Mesenchymal stem cell (in vitro differentiated cells and primary cell): ENCODE results near the gene FCRL1.

Source experiments
- DNase-seq: peaks from one replicate; pipeline ENCODE4 v3.0.0-alpha.2; 2013
- H2AFZ ChIP-seq: one replicate; pipeline ENCODE4 v1.6.1; 2013; ENCODE audit warnings: low read depth, mild to moderate bottlenecking, control low read depth, inconsistent platforms, low read length, moderate library complexity
- H2AK5ac ChIP-seq: 2 replicates; pipeline ENCODE4 v1.6.1; 2013; ENCODE audit warnings: low read length, moderate library complexity, mild to moderate bottlenecking, inconsistent platforms; ENCODE audit not compliant: severe bottlenecking
- H2BK120ac ChIP-seq: one replicate; pipeline ENCODE4 v1.6.1; 2013; ENCODE audit warnings: low read depth, mild to moderate bottlenecking, inconsistent platforms, low read length, moderate library complexity
- H2BK12ac ChIP-seq, 2 experiments: one replicate each; pipeline ENCODE4 v1.6.1; 2013; ENCODE audit warnings: inconsistent platforms in 2 of 2, low read length in 2 of 2, mild to moderate bottlenecking in 2 of 2, moderate library complexity in 2 of 2, control low read depth in 1 of 2
- H2BK15ac ChIP-seq: one replicate; pipeline ENCODE4 v1.6.1; 2013; ENCODE audit warnings: mild to moderate bottlenecking, low read depth, inconsistent platforms; ENCODE audit not compliant: poor library complexity, severe bottlenecking
- H2BK5ac ChIP-seq: 2 replicates; pipeline ENCODE4 v1.6.1; 2013; ENCODE audit warnings: low read depth, mild to moderate bottlenecking, low read length, control low read depth, inconsistent platforms; ENCODE audit not compliant: poor library complexity, severe bottlenecking
- H3K14ac ChIP-seq, 2 experiments: one replicate each; pipeline ENCODE4 v1.6.1; 2013; ENCODE audit warnings: inconsistent platforms in 2 of 2, low read length in 2 of 2, control low read depth in 1 of 2, mild to moderate bottlenecking in 1 of 2, moderate library complexity in 1 of 2
- H3K18ac ChIP-seq, 2 experiments: one replicate each; pipeline ENCODE4 v1.6.1; 2013; ENCODE audit warnings: inconsistent platforms in 2 of 2, low read length in 2 of 2, control low read depth in 1 of 2, low read depth in 1 of 2, mild to moderate bottlenecking in 1 of 2
- H3K23ac ChIP-seq, 2 experiments: one replicate each; pipeline ENCODE4 v1.6.1; 2013; ENCODE audit warnings: inconsistent platforms in 2 of 2, low read length in 2 of 2, mild to moderate bottlenecking in 2 of 2, moderate library complexity in 2 of 2, control low read depth in 1 of 2
- H3K27ac ChIP-seq: 2 replicates; pipeline ENCODE4 v1.5.1; 2013; ENCODE audit warnings: mild to moderate bottlenecking, moderate library complexity, low read length, control low read depth, inconsistent platforms; ENCODE audit not compliant: poor library complexity, severe bottlenecking
- H3K27me3 ChIP-seq, 2 experiments: 2 replicates each; pipeline versions ENCODE4 v1.6.1 to v1.7.0; 2013; ENCODE audit warnings: low read length in 2 of 2, mild to moderate bottlenecking in 2 of 2, moderate library complexity in 2 of 2, control low read depth in 1 of 2, inconsistent platforms in 1 of 2; ENCODE audit not compliant: control insufficient read depth in 1 of 2, insufficient read depth in 1 of 2
- H3K36me3 ChIP-seq, 2 experiments: 2 replicates each; pipeline versions ENCODE4 v1.6.1 to v1.7.0; 2013; ENCODE audit warnings: low read length in 2 of 2, control low read depth in 1 of 2, inconsistent platforms in 1 of 2, low read depth in 1 of 2, mild to moderate bottlenecking in 1 of 2; ENCODE audit not compliant: insufficient read depth in 2 of 2, control insufficient read depth in 1 of 2
- H3K4ac ChIP-seq, 2 experiments: one replicate each; pipeline ENCODE4 v1.6.1; 2013; ENCODE audit warnings: inconsistent platforms in 2 of 2, low read length in 2 of 2, mild to moderate bottlenecking in 2 of 2, moderate library complexity in 2 of 2, control low read depth in 1 of 2, low read depth in 1 of 2
- H3K4me1 ChIP-seq: 2 replicates; pipeline ENCODE4 v1.6.1; 2013; ENCODE audit warnings: low read depth, low read length, control low read depth; ENCODE audit not compliant: control insufficient read depth, insufficient read depth
- H3K4me2 ChIP-seq: 2 replicates; pipeline ENCODE4 v1.6.1; 2013; ENCODE audit warnings: low read length, mild to moderate bottlenecking, inconsistent platforms; ENCODE audit not compliant: poor library complexity, severe bottlenecking
- H3K4me3 ChIP-seq, 2 experiments: 2 replicates each; pipeline versions ENCODE4 v1.5.1 to v1.7.0; 2013; ENCODE audit warnings: low read length in 2 of 2, mild to moderate bottlenecking in 2 of 2, control low read depth in 1 of 2, low read depth in 1 of 2; ENCODE audit not compliant: insufficient read depth in 1 of 2
- H3K79me1 ChIP-seq: replicated peaks from 2 replicates; pipeline ENCODE4 v1.6.1; 2013; ENCODE audit warnings: mild to moderate bottlenecking, control low read depth, low read length, inconsistent platforms; ENCODE audit not compliant: poor library complexity, severe bottlenecking
- H3K9ac ChIP-seq: 2 replicates; pipeline ENCODE4 v1.7.0; 2013; ENCODE audit warnings: mild to moderate bottlenecking, low read length, moderate library complexity
- H3K9me3 ChIP-seq: 2 replicates; pipeline ENCODE4 v1.7.0; 2013; ENCODE audit warnings: mild to moderate bottlenecking, low read length; ENCODE audit not compliant: control insufficient read depth
- H4K8ac ChIP-seq: one replicate; pipeline ENCODE4 v1.6.1; 2013; ENCODE audit warnings: inconsistent platforms, mild to moderate bottlenecking, low read length, moderate library complexity
- H4K91ac ChIP-seq: one replicate; pipeline ENCODE4 v1.6.1; 2013; ENCODE audit warnings: mild to moderate bottlenecking, low read length, inconsistent platforms
- WGBS: methylation state at CpG from one replicate; pipeline ENCODE4 v1.1.7; 2013; ENCODE audit warnings: mixed read lengths; 5-methylcytosine and 5-hydroxymethylcytosine counted together

FCRL1 gene

DNA sequence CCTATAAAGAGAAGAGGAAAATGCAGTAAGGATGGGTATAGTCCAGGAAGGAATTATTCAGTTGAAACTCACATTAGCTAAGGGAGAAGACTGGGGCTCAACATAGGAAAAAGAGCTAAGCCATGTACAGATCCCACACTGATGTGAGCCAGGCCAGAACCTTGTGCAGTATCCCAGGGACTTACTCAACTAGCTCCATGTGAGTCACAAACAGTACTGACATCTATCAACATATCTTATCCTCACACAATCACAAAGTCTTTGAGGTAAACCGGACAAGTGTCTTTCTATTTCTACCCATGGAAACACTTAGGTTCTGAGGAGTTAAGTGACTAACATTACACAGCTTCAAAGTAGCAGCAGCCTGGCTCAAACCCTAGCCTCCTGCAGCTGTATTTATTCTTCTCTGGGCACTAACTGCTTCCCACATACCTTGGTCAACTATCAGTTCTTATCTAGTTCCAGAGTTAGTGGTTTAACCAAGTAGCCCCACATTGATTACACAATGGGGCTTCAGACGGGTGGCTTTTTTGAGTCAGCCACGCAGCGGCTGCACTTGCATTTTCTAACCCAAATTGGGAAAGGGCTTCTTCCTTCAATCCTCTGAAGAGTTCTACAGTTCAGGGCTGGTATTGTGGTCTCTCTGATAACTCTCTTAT is 12.2 kb upstream of the FCRL1 start:
- H3K79me1 ChIP-seq: no peaks in the 10 kb centered on the region
- no peak for DNase-seq
- H3K4me2 ChIP-seq: no peak overlapping the region
- H3K9me3 ChIP-seq: no peaks in the 10 kb centered on the region
- no peak overlapping the region for H4K8ac ChIP-seq
- H3K14ac ChIP-seq: no peak overlapping the region
- H3K27me3 ChIP-seq: peaks cover 0 to 8% of the 10 kb centered on the region in 2 experiments
- H4K91ac ChIP-seq: no peak overlapping the region
- no peak overlapping the region for H2BK15ac ChIP-seq
- H3K23ac ChIP-seq: no peak overlapping the region
- H3K36me3 ChIP-seq: no peaks in the 10 kb centered on the region
- no peak overlapping the region for H2BK5ac ChIP-seq
- H3K9ac ChIP-seq: no peak overlapping the region
- H3K18ac ChIP-seq: no peak overlapping the region
- WGBS: 88% methylated on average over 4 of the region's 4 CpGs
- H3K4ac ChIP-seq: no peak overlapping the region
- H2BK120ac ChIP-seq: no peak overlapping the region
- H2AK5ac ChIP-seq: no peak overlapping the region
- no peak overlapping the region for H2BK12ac ChIP-seq
- H2AFZ ChIP-seq: no peak overlapping the region
- H3K4me3 ChIP-seq: no peak overlapping the region
- no peaks in the 10 kb centered on the region for H3K4me1 ChIP-seq
- no peak overlapping the region for H3K27ac ChIP-seq

DNA sequence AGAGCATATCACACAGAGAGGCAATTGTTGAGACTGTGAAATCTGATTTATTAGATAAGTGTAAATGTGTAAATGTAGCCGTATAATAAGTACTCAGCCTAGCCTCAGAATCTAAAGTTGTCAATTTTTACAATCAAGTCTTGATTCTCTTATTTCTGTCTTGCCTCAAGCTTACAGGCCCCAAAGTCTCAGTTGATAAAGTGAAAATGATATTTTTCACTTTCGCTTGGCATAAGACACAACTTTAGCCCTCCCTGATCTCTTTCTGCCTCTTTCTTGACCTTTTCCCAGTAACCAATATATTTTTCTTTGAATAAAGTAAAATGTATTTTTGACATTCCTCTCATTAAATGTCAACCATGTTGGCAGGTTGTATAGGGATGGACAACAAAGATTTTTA is 11.0 kb upstream of the FCRL1 start:
- Histone ChIP-seq H3K9me3 (no peaks in the 10 kb centered on the region), H3K9ac (no peak overlapping the region), H2AK5ac (no peak overlapping the region), H2BK15ac (no peak overlapping the region), H2AFZ (no peak overlapping the region), H3K4ac (no peak overlapping the region), H3K14ac (no peak overlapping the region), H3K4me3 (no peak overlapping the region), H2BK120ac (no peak overlapping the region), H3K18ac (no peak overlapping the region), H2BK5ac (no peak overlapping the region), H3K36me3 (no peaks in the 10 kb centered on the region), H4K8ac (no peak overlapping the region), H4K91ac (no peak overlapping the region), H2BK12ac (no peak overlapping the region), H3K27ac (no peak overlapping the region), H3K4me1 (no peaks in the 10 kb centered on the region), H3K79me1 (no peaks in the 10 kb centered on the region), H3K27me3 (peaks cover 0 to 8% of the 10 kb centered on the region in 2 experiments), H3K4me2 (no peak overlapping the region), H3K23ac (no peak overlapping the region)
- DNase-seq: no peak
- WGBS: 100% methylated on average over 1 of the region's 2 CpGs

DNA sequence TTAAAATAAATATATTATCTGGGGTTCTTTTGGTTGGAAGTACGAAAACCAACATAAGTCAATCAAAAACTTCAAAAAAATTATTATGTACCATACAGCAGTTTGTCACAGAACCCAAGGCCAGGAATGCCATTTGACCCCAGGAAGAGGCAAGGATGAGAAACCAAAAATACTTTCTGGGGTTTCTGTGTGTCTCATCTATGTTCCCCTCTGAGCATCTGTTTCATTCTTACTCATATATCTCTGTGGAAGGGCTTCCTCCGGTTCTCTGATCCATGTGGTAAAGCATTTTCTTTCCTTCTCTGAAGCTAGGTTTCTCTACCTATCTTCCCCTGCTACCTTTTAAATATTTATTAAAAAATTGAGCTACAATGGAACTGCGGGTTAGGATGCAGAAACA is 9.8 kb upstream of the FCRL1 start:
- Histone ChIP-seq H3K23ac (no peak overlapping the region), H3K27ac (no peak overlapping the region), H3K18ac (no peak overlapping the region), H2AK5ac (no peak overlapping the region), H2AFZ (no peak overlapping the region), H2BK12ac (no peak overlapping the region), H3K4me3 (no peak overlapping the region), H3K14ac (no peak overlapping the region), H3K4me1 (no peaks in the 10 kb centered on the region), H3K4me2 (no peak overlapping the region), H3K27me3 (peaks cover 0 to 8% of the 10 kb centered on the region in 2 experiments), H3K36me3 (no peaks in the 10 kb centered on the region), H4K8ac (no peak overlapping the region), H3K9me3 (no peaks in the 10 kb centered on the region), H3K4ac (no peak overlapping the region), H3K9ac (no peak overlapping the region), H3K79me1 (no peaks in the 10 kb centered on the region), H2BK15ac (no peak overlapping the region), H4K91ac (no peak overlapping the region), H2BK120ac (no peak overlapping the region), H2BK5ac (no peak overlapping the region)
- no peak for DNase-seq
- 69% methylated on average over 2 of the region's 3 CpGs for WGBS

DNA sequence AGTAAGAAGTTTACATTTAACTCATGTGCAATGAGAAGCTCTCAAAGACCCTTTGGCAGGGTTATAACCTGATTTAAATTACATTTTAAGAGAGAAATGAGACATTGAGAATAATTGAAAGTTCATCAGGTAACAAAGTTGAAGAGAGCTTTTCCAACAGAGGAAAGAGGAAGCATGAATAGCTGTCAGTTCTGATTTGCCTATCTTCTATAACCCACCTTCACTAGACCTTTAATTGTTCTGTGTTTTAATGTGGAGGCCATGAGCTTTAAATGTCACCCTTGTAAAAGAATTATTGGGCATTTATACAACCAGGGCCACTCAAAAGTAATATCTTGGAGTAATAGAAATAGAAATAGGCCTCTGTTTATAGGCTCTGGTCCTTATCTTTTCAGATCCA is 9.3 kb upstream of the FCRL1 start:
- H3K4me3 ChIP-seq: no peak overlapping the region
- no peak overlapping the region for H4K91ac ChIP-seq
- H2AFZ ChIP-seq: no peak overlapping the region
- no peak overlapping the region for H2BK5ac ChIP-seq
- H3K79me1 ChIP-seq: no peaks in the 10 kb centered on the region
- H3K23ac ChIP-seq: no peak overlapping the region
- no peak overlapping the region for H3K27ac ChIP-seq
- no peak overlapping the region for H2AK5ac ChIP-seq
- H3K14ac ChIP-seq: no peak overlapping the region
- H3K9ac ChIP-seq: no peak overlapping the region
- no peak overlapping the region for H2BK120ac ChIP-seq
- no peaks in the 10 kb centered on the region for H3K36me3 ChIP-seq
- H2BK12ac ChIP-seq: no peak overlapping the region
- H3K18ac ChIP-seq: no peak overlapping the region
- no peaks in the 10 kb centered on the region for H3K9me3 ChIP-seq
- no peaks in the 10 kb centered on the region for H3K4me1 ChIP-seq
- DNase-seq: no peak
- no peak overlapping the region for H3K4ac ChIP-seq
- peaks cover 0 to 8% of the 10 kb centered on the region in 2 experiments for H3K27me3 ChIP-seq
- H2BK15ac ChIP-seq: no peak overlapping the region
- H4K8ac ChIP-seq: no peak overlapping the region
- no peak overlapping the region for H3K4me2 ChIP-seq
